HG03196 (cell line): Measurements from ENCODE around the gene VSIG10L.
A peak's percentile ranks its signal among the peaks of the same experiment; 100 is the strongest.

ENCODE experiments used
- ATAC-seq: cut with Tn5 transposase; IDR thresholded peaks from one replicate; pipeline ENCODE4 v1.9.1; 2021; ENCODE audit not compliant: unreplicated experiment

Gene VSIG10L

GRCh38 chr19:51341976-51342580, at the start of gene VSIG10L:
Gene VSIG10L, minus strand, starts transcription at chr19:51342139. Its CDS starts 15 bp downstream, at chr19:51342124.
- no peak for ATAC-seq

GRCh38 chr19:51391073-51391611, 49.2 kb upstream of the VSIG10L start:
- ATAC-seq, result no peak

DNA sequence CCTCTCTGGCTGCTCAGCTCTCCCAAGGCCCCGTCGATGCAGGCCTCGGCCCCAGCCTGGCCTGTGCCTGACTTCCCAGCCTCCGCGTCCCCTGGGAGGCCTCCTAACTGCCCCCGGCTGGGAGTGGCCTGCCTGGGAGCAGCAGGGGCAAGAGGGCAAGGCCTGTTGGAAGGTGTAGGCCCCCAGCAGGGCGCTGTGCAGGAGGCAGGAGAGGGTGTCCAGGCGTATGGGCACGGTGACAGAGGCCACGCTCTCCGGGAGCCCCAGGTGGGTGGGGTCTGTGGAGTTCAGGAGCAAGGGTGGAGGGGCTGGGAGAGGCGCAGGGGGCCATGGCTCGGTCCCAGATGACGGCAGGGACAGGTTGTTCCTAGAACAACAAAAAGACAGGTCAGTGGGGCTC, 47.2 kb upstream of the VSIG10L start:
- ATAC-seq, result no peak

GRCh38 chr19:51387924-51388389, 46.0 kb upstream of the VSIG10L start, which contains the start of gene LIM2:
Gene LIM2, minus strand, starts transcription at chr19:51387974. Its CDS starts 531 bp downstream, at chr19:51387443.
- ATAC-seq, result no peak

GRCh38 chr19:51386882-51387520, 45.1 kb upstream of the VSIG10L start:
- ATAC-seq, result no peak

DNA sequence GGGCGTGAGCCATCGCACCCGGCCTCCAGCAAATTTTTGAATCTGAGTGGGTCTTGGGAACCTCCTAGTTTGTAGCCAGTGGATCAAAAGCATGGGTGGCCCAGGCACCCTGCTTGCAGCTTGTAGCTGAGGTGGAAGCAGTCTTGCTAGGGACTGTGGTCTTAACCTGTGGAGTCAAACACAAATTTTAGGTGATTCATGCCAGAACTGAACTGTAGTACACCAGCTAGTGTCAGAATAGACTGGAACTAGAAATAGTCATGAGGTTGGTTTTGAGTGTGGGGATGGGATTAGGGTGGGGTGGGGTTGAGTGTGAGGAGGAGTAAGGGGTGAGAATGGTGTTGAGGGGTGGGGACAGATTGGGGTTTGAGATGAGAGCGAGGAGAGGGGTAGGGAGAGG, 40.1 kb upstream of the VSIG10L start:
- ATAC-seq, result no peak

GRCh38 chr19:51380379-51380778, 38.4 kb upstream of the VSIG10L start:
- ATAC-seq, result no peak

DNA sequence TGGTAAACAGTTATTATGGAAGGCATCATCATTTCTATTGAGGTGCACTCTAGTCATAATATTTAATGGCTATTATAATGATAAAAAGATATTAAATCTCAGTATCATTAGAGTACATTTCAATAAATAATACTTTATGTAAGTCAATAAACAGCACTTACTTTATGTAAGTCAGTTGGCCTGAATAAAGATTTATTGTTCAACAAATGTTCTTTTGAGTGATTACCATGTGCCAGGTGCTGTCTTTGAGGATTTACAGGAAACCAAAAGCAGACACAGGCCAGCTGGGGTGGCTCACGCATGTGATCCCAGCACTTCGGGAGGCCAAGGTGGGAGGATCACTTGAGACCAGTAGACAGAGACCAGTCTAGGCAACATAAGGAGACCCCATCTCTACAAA, 35.5 kb upstream of the VSIG10L start:
- ATAC-seq, result no peak

DNA sequence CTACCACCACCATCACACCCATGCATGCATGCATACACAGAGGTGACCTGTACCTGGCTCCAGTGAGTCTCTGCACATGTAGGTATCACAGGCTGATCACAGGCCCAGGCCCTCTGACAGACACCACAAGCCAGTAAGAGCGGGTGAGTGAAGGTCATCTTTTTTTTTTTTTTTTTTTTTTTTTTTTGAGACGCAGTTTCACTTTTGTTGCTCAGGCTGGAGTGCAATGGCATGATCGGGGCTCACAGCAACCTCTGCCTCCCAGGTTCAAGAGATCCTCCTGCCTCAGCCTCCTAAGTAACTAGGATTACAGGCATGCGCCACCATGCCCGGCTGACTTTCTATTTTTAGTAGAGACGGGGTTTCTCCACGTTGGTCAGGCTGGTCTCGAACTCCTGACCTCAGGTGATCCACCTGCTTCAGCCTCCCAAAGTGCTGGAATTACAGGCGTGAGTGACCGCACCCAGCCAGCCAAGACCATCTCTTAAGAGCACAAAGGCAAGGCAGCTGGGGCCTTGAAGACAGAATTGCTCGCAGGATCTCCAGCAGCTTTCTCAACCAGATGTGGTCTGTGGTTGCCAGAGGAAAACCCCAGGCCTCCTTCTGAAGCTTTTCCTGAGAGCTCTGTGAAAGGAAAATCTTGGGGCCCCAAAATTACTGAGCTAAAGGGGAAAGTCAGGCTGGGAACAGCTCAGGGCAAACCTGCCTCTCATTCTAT, 33.7 kb upstream of the VSIG10L start:
- ATAC-seq, result no peak

DNA sequence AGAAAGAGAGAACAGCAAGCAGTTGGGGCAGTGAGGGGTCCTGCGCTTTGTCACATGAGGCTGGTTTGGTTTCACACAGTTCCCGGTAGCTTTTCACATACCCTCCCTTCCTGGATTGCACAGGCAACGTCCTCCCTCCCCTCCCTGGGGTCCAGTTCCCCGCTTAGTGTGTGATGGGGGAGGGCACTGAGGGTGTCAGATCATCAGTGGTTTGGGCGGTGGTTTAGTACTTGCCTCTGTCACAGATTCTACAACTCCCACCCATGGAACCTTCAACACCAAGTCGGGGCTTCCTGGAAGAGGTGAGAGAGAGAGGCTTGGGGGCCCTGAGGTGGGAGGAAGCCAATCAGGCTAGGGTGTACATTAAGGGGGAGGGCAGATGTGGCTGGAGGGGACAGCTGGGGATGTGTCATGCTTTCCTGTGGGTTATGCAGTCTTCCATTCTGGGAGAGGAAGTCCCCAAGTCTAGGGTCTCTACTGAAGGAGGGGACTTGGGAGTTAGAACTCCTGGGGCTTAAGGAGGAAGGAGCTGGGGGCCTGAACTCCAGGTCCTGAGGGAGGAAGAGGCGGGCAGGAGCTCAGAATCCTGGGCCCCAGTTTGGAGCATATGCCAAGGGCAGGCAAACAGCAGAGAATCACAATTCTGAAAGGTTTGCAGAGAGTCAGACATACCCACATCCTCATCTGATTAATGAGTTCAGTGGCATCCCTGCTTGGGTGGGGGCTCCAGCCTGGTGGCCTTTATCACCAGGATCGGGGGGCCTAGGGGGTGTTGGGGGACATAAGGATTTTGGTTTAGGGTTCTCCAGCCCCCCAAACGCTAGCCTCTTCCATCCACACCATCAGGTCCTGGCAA, 30.9 kb upstream of the VSIG10L start, which contains the start of gene NKG7:
Gene NKG7, minus strand, starts transcription at position 6 of the 856 bp plus-strand sequence. CDS start 119 bp downstream, outside the sequence.
- no peak for ATAC-seq

GRCh38 chr19:51372021-51372648, 30.2 kb upstream of the VSIG10L start:
- ATAC-seq, result no peak

- ATAC-seq, result no peak
Measured at GRCh38 chr19:51371186-51371690, 29.3 kb upstream of the VSIG10L start.

GRCh38 chr19:51370230-51370629, 28.3 kb upstream of the VSIG10L start:
- no peak for ATAC-seq

DNA sequence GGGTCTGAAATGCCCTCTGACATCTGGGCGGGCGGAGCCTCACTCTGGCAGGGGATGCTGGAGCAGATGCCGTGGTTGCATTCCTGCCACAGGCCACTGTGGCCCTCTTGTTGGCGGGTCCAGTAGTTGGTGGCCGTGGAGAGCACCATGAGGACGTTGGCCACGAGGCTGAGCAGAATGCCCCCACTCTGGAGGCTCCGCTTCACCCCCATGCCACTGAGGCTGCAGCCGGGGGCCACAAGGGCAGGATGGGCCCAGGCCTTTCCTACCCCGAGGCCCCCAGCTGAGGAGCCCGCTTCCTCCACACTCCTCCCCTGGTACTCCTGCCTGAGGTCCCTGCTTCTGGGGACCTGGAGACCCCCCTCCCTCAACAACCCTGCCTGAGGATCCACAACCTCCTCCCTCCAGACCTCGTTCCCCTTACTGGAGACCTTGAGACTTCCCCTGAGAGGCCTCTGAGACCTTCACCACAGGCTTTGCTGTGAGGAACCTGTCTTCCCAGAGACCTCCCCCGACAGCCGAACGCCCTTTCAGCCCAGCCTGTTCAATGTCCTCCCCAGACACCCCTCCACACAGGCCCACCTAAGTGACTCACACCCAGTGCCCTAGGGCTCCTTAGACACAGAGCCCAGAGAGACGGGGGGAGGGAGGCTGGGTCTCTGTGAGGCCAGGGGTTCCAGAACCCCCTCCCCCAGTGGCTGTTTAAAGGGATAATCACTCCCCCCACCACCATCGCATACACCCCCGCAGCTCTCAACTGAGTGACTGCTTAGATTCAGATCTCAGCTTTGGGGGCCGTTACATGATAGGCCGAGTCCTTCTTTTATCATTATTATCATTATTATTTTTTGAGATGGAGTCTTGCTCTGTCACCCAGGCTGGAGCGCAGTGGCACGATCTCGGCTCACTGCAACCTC, 26.7 kb upstream of the VSIG10L start, which contains the start of gene CLDND2:
Gene CLDND2, minus strand, starts transcription at position 638 of the 917 bp plus-strand sequence. Its CDS starts 426 bp downstream, at position 212.
- no peak for ATAC-seq

GRCh38 chr19:51367565-51368365, 25.8 kb upstream of the VSIG10L start:
- peak; percentile 68 for ATAC-seq

DNA sequence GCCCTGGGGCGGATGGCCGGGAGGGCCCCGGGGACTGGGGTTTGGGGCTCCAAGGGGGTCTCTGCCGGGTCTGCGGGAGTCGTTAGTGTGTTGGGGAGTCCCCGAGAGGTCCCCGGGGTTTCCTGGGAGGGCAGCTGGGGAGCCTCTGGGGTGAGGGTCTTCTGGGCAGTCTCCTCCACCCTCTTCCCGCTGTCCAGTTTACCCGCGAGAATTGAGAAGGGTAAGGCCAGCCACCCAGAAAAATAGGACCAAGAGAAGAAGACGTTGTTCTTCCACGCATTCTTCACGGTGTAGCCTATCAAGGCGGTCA, 25.3 kb upstream of the VSIG10L start:
- ATAC-seq, result no peak

DNA sequence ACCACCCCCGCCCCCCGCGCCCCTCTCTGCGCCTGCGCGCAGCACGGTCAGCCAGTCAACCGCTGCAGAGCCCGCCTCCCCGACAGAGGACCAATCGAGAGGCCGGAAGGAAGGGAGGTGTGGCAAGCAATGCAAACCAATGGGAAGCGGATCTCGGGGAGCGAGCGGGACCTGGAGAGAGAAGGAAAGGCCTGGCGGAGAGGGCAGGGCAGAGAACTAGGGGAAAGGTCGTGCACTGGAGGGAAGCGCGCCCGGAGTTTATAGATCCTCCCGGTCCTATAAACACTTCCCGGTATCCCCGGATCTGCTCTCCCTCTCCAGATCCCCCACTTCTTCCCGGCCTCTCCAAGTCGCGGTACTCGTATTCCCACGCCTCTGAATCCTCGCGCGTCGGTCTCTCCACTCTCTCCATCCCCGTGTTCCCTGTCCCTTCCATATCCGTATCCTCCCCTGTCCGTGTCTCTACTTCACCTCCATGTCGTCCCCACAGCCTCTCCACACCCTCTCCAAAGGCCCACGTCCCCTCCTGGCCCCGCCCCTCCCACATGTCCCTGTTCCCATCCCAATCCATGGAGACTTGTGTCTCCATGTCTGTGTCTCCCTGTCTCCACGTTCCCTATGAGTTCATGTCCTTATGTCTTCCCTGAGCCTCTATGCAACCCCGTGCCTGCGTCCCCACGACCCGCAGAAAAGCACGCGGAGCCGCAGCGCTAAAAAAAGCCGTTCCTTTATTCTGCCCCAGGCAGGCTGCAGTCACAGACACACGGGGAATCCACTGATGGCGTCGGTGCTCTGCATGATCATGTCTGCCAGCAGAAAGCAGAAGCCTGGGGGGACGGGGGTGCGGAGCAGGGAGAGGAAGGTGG, 24.7 kb upstream of the VSIG10L start:
- ATAC-seq, result peak; percentile 51
